Breast epithelium (tissue), 3 donors: ENCODE measurements around the gene SLC26A11.

Experiments
- POLR2A ChIP-seq: fragments of 450-650 bp; IDR thresholded peaks from one replicate; pipeline ENCODE4 v1.6.1; 2016; ENCODE audit warnings: antibody characterized with exemption, mild to moderate bottlenecking, moderate library complexity
- POLR2AphosphoS5 ChIP-seq, 3 donors: sonication (generic); formaldehyde crosslinking; IDR thresholded peaks; one replicate each; pipeline ENCODE4 v1.6.1; 2017; ENCODE audit warnings: antibody characterized with exemption in 3 of 3
- TF ChIP-seq, protein P1 (sequence below), 3 donors: fragments of 450-650 bp; IDR thresholded peaks; one replicate each; pipeline ENCODE4 v1.5.1; 2016 to 2017; ENCODE audit warnings: antibody characterized with exemption in 3 of 3, mild to moderate bottlenecking in 3 of 3, moderate library complexity in 3 of 3

DNA sequence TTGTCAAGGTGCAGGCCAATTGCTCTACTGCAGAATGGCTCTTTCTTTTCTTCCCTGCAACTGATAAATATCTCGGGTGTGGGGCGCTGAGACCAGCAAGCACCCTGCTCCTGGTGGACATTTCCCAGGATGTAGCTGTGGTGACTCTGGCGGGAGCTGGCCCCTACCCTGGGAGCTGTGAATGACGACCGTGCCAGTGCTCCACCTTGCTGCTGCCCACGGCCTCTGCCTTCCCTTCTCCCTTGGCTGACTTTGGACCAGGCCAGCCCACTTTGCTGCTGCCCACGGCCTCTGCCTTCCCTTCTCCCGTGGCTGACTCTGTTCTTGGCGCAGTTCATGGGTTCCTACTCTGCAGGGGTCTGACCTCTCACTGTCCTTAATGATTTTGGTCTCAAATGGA is 34.3 kb upstream of the SLC26A11 start:
- TF ChIP-seq, protein P1, sequence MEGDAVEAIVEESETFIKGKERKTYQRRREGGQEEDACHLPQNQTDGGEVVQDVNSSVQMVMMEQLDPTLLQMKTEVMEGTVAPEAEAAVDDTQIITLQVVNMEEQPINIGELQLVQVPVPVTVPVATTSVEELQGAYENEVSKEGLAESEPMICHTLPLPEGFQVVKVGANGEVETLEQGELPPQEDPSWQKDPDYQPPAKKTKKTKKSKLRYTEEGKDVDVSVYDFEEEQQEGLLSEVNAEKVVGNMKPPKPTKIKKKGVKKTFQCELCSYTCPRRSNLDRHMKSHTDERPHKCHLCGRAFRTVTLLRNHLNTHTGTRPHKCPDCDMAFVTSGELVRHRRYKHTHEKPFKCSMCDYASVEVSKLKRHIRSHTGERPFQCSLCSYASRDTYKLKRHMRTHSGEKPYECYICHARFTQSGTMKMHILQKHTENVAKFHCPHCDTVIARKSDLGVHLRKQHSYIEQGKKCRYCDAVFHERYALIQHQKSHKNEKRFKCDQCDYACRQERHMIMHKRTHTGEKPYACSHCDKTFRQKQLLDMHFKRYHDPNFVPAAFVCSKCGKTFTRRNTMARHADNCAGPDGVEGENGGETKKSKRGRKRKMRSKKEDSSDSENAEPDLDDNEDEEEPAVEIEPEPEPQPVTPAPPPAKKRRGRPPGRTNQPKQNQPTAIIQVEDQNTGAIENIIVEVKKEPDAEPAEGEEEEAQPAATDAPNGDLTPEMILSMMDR (IDR thresholded peaks at IDR 0.05), result no peak
- no peak for TF ChIP-seq POLR2AphosphoS5 (IDR thresholded peaks at IDR 0.05)
- TF ChIP-seq POLR2A, result no peak
